GM12878 (cell line): ENCODE measurements around the gene NT5C3B. TPM values are rescaled to one million over a fixed set of nuclear protein-coding genes. Genes with fewer than 3 reads are reported as not detected.

Experiments used
- ATAC-seq: fragments of 200-7000 bp; cut with Tn5 transposase; 3 replicates; pipeline ENCODE4 v1.9.1; 2020; ENCODE audit warnings: mild to moderate bottlenecking, moderate library complexity
- BruUV-seq: library from RNA; stranded (reverse); fragments of 400-500 nt; replicated peaks from 2 replicates; lab custom pipeline; 2021; lab: Mats Ljungman, UMichigan
- CTCF ChIA-PET: fragments of 300-600 bp; sonication (Branson Sonifier 250); formaldehyde crosslinking; extraction: SDS; loops from one replicate; lab custom pipeline; 2021; ENCODE audit warnings: inconsistent platforms; lab: Yijun Ruan, JAX
- POLR2A ChIA-PET: fragments of 350-600 bp; formaldehyde crosslinking; extraction: SDS; loops from one replicate; lab custom pipeline; 2021; ENCODE audit warnings: inconsistent platforms; lab: Charles Lee
- RAD21 ChIA-PET: fragments of 300-600 bp; sonication (Branson Sonifier 250); formaldehyde crosslinking; loops from one replicate; lab custom pipeline; 2023; ENCODE audit warnings: antibody characterized with exemption; ENCODE audit not compliant: unreplicated experiment; lab: Charles Lee
- SMC1A ChIA-PET: fragments of 300-600 bp; sonication (Branson Sonifier 250); formaldehyde crosslinking; loops from one replicate; lab custom pipeline; 2023; ENCODE audit not compliant: unreplicated experiment, uncharacterized antibody; lab: Charles Lee
- DNase-seq: peaks from one replicate; pipeline ENCODE4 v3.0.0-alpha.2; 2011; ENCODE audit warnings: low read depth, low spot score
- FAIRE-seq: peaks from 3 replicates; lab custom pipeline; 2011; peaks lifted over from hg19 to GRCh38; lab: Jason Lieb, UNC
- H2AFZ ChIP-seq: 2 replicates; pipeline ENCODE4 v1.6.0; 2011; ENCODE audit warnings: low read depth, low read length, control low read depth; ENCODE audit not compliant: control insufficient read depth
- H3K27ac ChIP-seq: 2 replicates; pipeline ENCODE4 v1.5.1; 2011; ENCODE audit warnings: control low read depth; ENCODE audit not compliant: control insufficient read depth, insufficient read depth
- H3K27me3 ChIP-seq, 2 experiments: replicated peaks in 1 of 2; 2 replicates each; pipeline versions ENCODE4 v1.6.0 to v1.6.1; 2011; ENCODE audit warnings: low read length in 1 of 2; ENCODE audit not compliant: control insufficient read depth in 2 of 2, insufficient read depth in 2 of 2
- H3K36me3 ChIP-seq, 2 experiments: 2 replicates each; pipeline ENCODE4 v1.5.1; 2011; ENCODE audit warnings: low read length in 1 of 2; ENCODE audit not compliant: control insufficient read depth in 2 of 2, insufficient read depth in 2 of 2
- H3K4me1 ChIP-seq: 2 replicates; pipeline ENCODE4 v1.6.1; 2011; ENCODE audit warnings: mild to moderate bottlenecking, low read length, moderate library complexity, mixed read lengths; ENCODE audit not compliant: control insufficient read depth, insufficient read depth
- H3K4me2 ChIP-seq: 2 replicates; pipeline ENCODE4 v1.6.0; 2011; ENCODE audit warnings: control low read depth; ENCODE audit not compliant: control insufficient read depth, insufficient read depth
- H3K4me3 ChIP-seq: fragments of 200-600 bp; sonication (generic); 2 replicates; pipeline ENCODE4 v1.5.1; 2016
- H3K79me2 ChIP-seq: 2 replicates; pipeline ENCODE4 v1.6.0; 2011; ENCODE audit warnings: low read length; ENCODE audit not compliant: control insufficient read depth, insufficient read depth
- H3K9ac ChIP-seq: 2 replicates; pipeline ENCODE4 v1.8.0; 2011; ENCODE audit warnings: low read length, control low read depth, mixed read lengths; ENCODE audit not compliant: control insufficient read depth, insufficient read depth
- H3K9me3 ChIP-seq: replicated peaks from 3 replicates; pipeline ENCODE4 v1.5.1; 2011; ENCODE audit warnings: mild to moderate bottlenecking, low read length; ENCODE audit not compliant: control insufficient read depth, insufficient read depth
- H4K20me1 ChIP-seq: 2 replicates; pipeline ENCODE4 v1.6.0; 2011; ENCODE audit not compliant: control insufficient read depth, insufficient read depth
- BHLHE40 ChIP-seq, 2 experiments: fragments of 450-650 bp in 1 of 2; IDR thresholded peaks; 2 replicates each; pipeline ENCODE4 v1.6.1; 2011 to 2017; ENCODE audit warnings: low read depth in 2 of 2, borderline replicate concordance in 1 of 2, improper control_type of control experiment in 1 of 2, low read length in 1 of 2, mild to moderate bottlenecking in 1 of 2
- CREM ChIP-seq: IDR thresholded peaks from 2 replicates; pipeline ENCODE4 v1.6.1; 2014; ENCODE audit warnings: antibody characterized with exemption, low read depth
- EED ChIP-seq: sonication (generic); IDR thresholded peaks from 2 replicates; pipeline ENCODE4 v1.6.1; 2016; ENCODE audit warnings: antibody characterized with exemption, low read depth
- MLLT1 ChIP-seq: fragments of 450-650 bp; IDR thresholded peaks from 2 replicates; pipeline ENCODE4 v1.6.1; 2016; ENCODE audit warnings: mild to moderate bottlenecking
- MTA2 ChIP-seq: fragments of 450-650 bp; IDR thresholded peaks from 2 replicates; pipeline ENCODE4 v1.6.1; 2016; ENCODE audit warnings: low read depth, mild to moderate bottlenecking, moderate library complexity
- MXI1 ChIP-seq: fragments of 150-350 bp; IDR thresholded peaks from 2 replicates; pipeline ENCODE4 v1.6.1; 2011; ENCODE audit warnings: low read depth, mild to moderate bottlenecking, inconsistent platforms, low read length, improper control_type of control experiment
- NFXL1 ChIP-seq: fragments of 450-650 bp; IDR thresholded peaks from 2 replicates; pipeline ENCODE4 v1.6.1; 2017; ENCODE audit warnings: antibody characterized with exemption, mild to moderate bottlenecking, borderline replicate concordance
- POLR2AphosphoS2 ChIP-seq: IDR thresholded peaks from 2 replicates; pipeline ENCODE4 v1.6.1; 2011; ENCODE audit warnings: low read depth, mild to moderate bottlenecking, low read length, improper control_type of control experiment, moderate library complexity
- POLR2AphosphoS5 ChIP-seq: IDR thresholded peaks from 2 replicates; pipeline ENCODE4 v1.6.1; 2011; ENCODE audit warnings: mild to moderate bottlenecking, low read length, inconsistent platforms
- RAD51 ChIP-seq: fragments of 450-650 bp; IDR thresholded peaks from 2 replicates; pipeline ENCODE4 v1.6.1; 2016; ENCODE audit warnings: moderate library complexity, mild to moderate bottlenecking, inconsistent platforms
- RB1 ChIP-seq: fragments of 450-650 bp; formaldehyde crosslinking; IDR thresholded peaks from 2 replicates; pipeline ENCODE4 v1.6.1; 2017; ENCODE audit warnings: mild to moderate bottlenecking, borderline replicate concordance
- RBBP5 ChIP-seq: fragments of 200-600 bp; sonication (generic); conservative IDR thresholded peaks from 2 replicates; pipeline ENCODE4 v1.6.1; 2016
- SMC3 ChIP-seq: IDR thresholded peaks from 2 replicates; pipeline ENCODE4 v1.6.1; 2011; ENCODE audit warnings: low read length, improper control_type of control experiment, borderline replicate concordance
- SPI1 ChIP-seq: IDR thresholded peaks from 2 replicates; pipeline ENCODE4 v1.6.1; 2011; ENCODE audit warnings: low read depth, mild to moderate bottlenecking, low read length, moderate library complexity, borderline replicate concordance; ENCODE audit not compliant: insufficient read depth
- ZBTB33 ChIP-seq: fragments of 450-650 bp; IDR thresholded peaks from 2 replicates; pipeline ENCODE4 v1.6.1; 2017; ENCODE audit warnings: mild to moderate bottlenecking
- WGBS: methylation state at CpG from one replicate; pipeline ENCODE4 v1.1.6; 2016; ENCODE audit warnings: low lambda C conversion rate; ENCODE audit not compliant: insufficient replicate concordance, insufficient coverage; ENCODE audit errors: missing lambda C conversion rate; 5-methylcytosine and 5-hydroxymethylcytosine counted together
- in situ Hi-C: fragments of 300-500 bp; cut with MboI; formaldehyde crosslinking; loops from 9 replicates; pipeline ENCODE4 v1.14.3; 2018; ENCODE audit warnings: mixed read lengths
- intact Hi-C: fragments of 100-400 bp; cut with micrococcal nuclease; formaldehyde crosslinking; loops from one replicate; pipeline ENCODE4 v1.14.2; 2022; ENCODE audit not compliant: unreplicated experiment
- polyA plus RNA-seq, 11 experiments: library from polyadenylated mRNA; depleted of rRNA in 4 of 11; unstranded in 6 of 11; stranded (reverse) in 5 of 11; fragments of >200 nt; fragmentation: Nextera tagmentation in 4 of 11; fragmentation: Illumina TruSeq in 1 of 11; extraction: Ambion mirVana in 4 of 11; extraction: Trizol in 1 of 11; gene quantifications; 1 replicate in 1 of 11; 2 replicates in 10 of 11; pipeline versions ENCODE4 v1.2.1 to v1.2.3, GENCODE V29; 2011 to 2016; ENCODE audit warnings: inconsistent platforms in 2 of 11, missing spikeins in 2 of 11, low read depth in 1 of 11
- total RNA-seq, 4 experiments: library from RNA; depleted of rRNA in 3 of 4; stranded (reverse); fragments of >200 nt in 3 of 4; fragmentation: Illumina TruSeq in 1 of 4; extraction: Trizol in 1 of 4; gene quantifications; 2 replicates each; pipeline versions ENCODE4 v1.2.1 to v1.2.3, GENCODE V29; 2013 to 2021

The NT5C3B gene
- total and polyA plus RNA-seq, 10 of the 15 experiments (the other 5 are each of a cell fraction or from before 2014, with no cell fraction given): 0.52 to 64.6 (median 41.0) TPM

GRCh38 chr17:41813699-41814124 is 22.3 kb downstream of the NT5C3B start:
- POLR2A ChIA-PET: no interaction called here
- intact Hi-C loops: no loop called here
- H3K9ac ChIP-seq: no peak overlapping the region
- CTCF ChIA-PET: no interaction called here
- RAD21 ChIA-PET: no interaction called here
- BruUV-seq: no TSS peak
- H3K9me3 ChIP-seq: no peaks in the 10 kb centered on the region
- DNase-seq (no peak), FAIRE-seq (no peak), ATAC-seq (no peak)
- no peak overlapping the region for H3K27ac ChIP-seq
- in situ Hi-C loops: no loop called here
- H3K79me2 ChIP-seq: no peaks in the 10 kb centered on the region
- no peak for TF ChIP-seq CREM
- TF ChIP-seq BHLHE40 (IDR thresholded peaks at IDR 0.05; ENCODE audit: borderline replicate concordance in 1 of 2, low read depth in 2 of 2, low read length in 1 of 2): no peak
- TF ChIP-seq MXI1: no peak
- no peaks in the 10 kb centered on the region for H3K36me3 ChIP-seq
- H3K4me3 ChIP-seq: no peak overlapping the region
- H3K4me2 ChIP-seq: no peak overlapping the region
- no peak overlapping the region for H2AFZ ChIP-seq
- WGBS: 85% methylated on average over 9 of the region's 9 CpGs
- peaks cover 0 to 7% of the 10 kb centered on the region in 2 experiments; a peak in 3 of 4 replicates for H3K27me3 ChIP-seq
- no peaks in the 10 kb centered on the region; the same call in 1 of the 2 replicates for H4K20me1 ChIP-seq
- SMC1A ChIA-PET: no interaction called here
- H3K4me1 ChIP-seq: peaks cover 11% of the 10 kb centered on the region; the same call in 1 of the 2 replicates

- no peaks in the 10 kb centered on the region for H3K36me3 ChIP-seq
- BruUV-seq: no TSS peak
- FAIRE-seq (no peak), ATAC-seq (no peak), DNase-seq (no peak)
- peaks cover 0 to 7% of the 10 kb centered on the region in 2 experiments; a peak in 3 of 4 replicates for H3K27me3 ChIP-seq
- no peak overlapping the region for H3K27ac ChIP-seq
- no peak overlapping the region for H3K4me3 ChIP-seq
- ChIA-PET CTCF (no interaction called here), POLR2A (no interaction called here), RAD21 (no interaction called here), SMC1A (interaction anchor here (0.6 kb wide), 1 partner anchor 120 kb away, joined by 3 read pairs; no protein-coding TSS in a partner anchor)
- H3K4me1 ChIP-seq: peaks cover 8% of the 10 kb centered on the region; the same call in 1 of the 2 replicates
- H3K9me3 ChIP-seq: no peaks in the 10 kb centered on the region
- in situ Hi-C loops (no loop called here), intact Hi-C loops (no loop called here)
- H3K9ac ChIP-seq: no peak overlapping the region
- 70% methylated on average over 12 of the region's 12 CpGs for whole genome bisulfite sequencing
- H3K4me2 ChIP-seq: no peak overlapping the region
- no peaks in the 10 kb centered on the region; the same call in 1 of the 2 replicates for H4K20me1 ChIP-seq
- no peak overlapping the region for H2AFZ ChIP-seq
- no peaks in the 10 kb centered on the region for H3K79me2 ChIP-seq
- no peak for TF ChIP-seq BHLHE40 (IDR thresholded peaks at IDR 0.05; ENCODE audit: borderline replicate concordance in 1 of 2, low read depth in 2 of 2, low read length in 1 of 2)
- no peak for TF ChIP-seq NFXL1
- TF ChIP-seq SPI1: no peak
- no peak for TF ChIP-seq MTA2
- TF ChIP-seq EED: no peak
- TF ChIP-seq MLLT1: no peak
- TF ChIP-seq RBBP5: no peak
- TF ChIP-seq POLR2AphosphoS5: no peak
- TF ChIP-seq ZBTB33: no peak
- TF ChIP-seq RB1: no peak
- TF ChIP-seq RAD51: no peak
- no peak for TF ChIP-seq SMC3
- TF ChIP-seq POLR2AphosphoS2: no peak
These were observed 22.8 kb downstream of the NT5C3B start for GRCh38 chr17:41813152-41813680.
